Mononuclear cell (primary cell): Measurements from ENCODE around the gene ELF2. TPM values are rescaled to one million over a fixed set of nuclear protein-coding genes. Genes with fewer than 3 reads are reported as not detected.
"Not testable (repeated sequence)": the region's sequence is repeated elsewhere in the genome, so short reads cannot be mapped to it uniquely, and the experiment has no call there.

Source experiments
- H3K27me3 ChIP-seq: 2 replicates; pipeline ENCODE4 v1.6.0; 2011; ENCODE audit warnings: low read length, control low read depth; ENCODE audit not compliant: insufficient read depth
- H3K4me1 ChIP-seq: 2 replicates; pipeline ENCODE4 v1.5.1; 2011; ENCODE audit warnings: mild to moderate bottlenecking, low read length, control low read depth; ENCODE audit not compliant: insufficient read depth
- H3K4me3 ChIP-seq: 2 replicates; pipeline ENCODE4 v1.5.1; 2011; ENCODE audit warnings: mild to moderate bottlenecking, low read length, moderate library complexity
- H3K9me3 ChIP-seq: 2 replicates; pipeline ENCODE4 v1.5.1; 2011; ENCODE audit warnings: low read depth, mild to moderate bottlenecking, control low read depth, low read length
- total RNA-seq: library from RNA; depleted of rRNA; stranded (reverse); fragments of >200 nt; gene quantifications from one replicate; pipeline ENCODE4 v1.2.3, GENCODE V29; 2012

ELF2 gene
- total RNA-seq, 1 donor, result 162 TPM

- no peak overlapping the region for H3K4me3 ChIP-seq
- peaks cover 7% of the 10 kb centered on the region for H3K4me1 ChIP-seq
- no peaks in the 10 kb centered on the region for H3K27me3 ChIP-seq
- H3K9me3 ChIP-seq, result no peaks in the 10 kb centered on the region
Observed at GRCh38 chr4:139134403-139134802, 42.6 kb downstream of the ELF2 start.

GRCh38 chr4:139131209-139131870 is 45.7 kb downstream of the ELF2 start:
- Histone ChIP-seq H3K4me3 (no peak overlapping the region), H3K9me3 (no peaks in the 10 kb centered on the region), H3K4me1 (no peaks in the 10 kb centered on the region), H3K27me3 (no peaks in the 10 kb centered on the region)

GRCh38 chr4:139129206-139129605 is 47.8 kb downstream of the ELF2 start:
- Histone ChIP-seq H3K9me3 (no peaks in the 10 kb centered on the region), H3K4me3 (no peak overlapping the region), H3K4me1 (no peaks in the 10 kb centered on the region), H3K27me3 (no peaks in the 10 kb centered on the region)

GRCh38 chr4:139126898-139127297 is 50.1 kb downstream of the ELF2 start:
- Histone ChIP-seq H3K27me3 (no peaks in the 10 kb centered on the region), H3K4me3 (no peak overlapping the region), H3K9me3 (no peaks in the 10 kb centered on the region), H3K4me1 (no peaks in the 10 kb centered on the region)

GRCh38 chr4:139123910-139124309 is 53.1 kb downstream of the ELF2 start:
- Histone ChIP-seq H3K4me1 (no peaks in the 10 kb centered on the region), H3K27me3 (no peaks in the 10 kb centered on the region), H3K4me3 (no peak overlapping the region), H3K9me3 (no peaks in the 10 kb centered on the region)

GRCh38 chr4:139118365-139118764 is 58.7 kb downstream of the ELF2 start:
- Histone ChIP-seq H3K4me3 (no peak overlapping the region), H3K4me1 (no peaks in the 10 kb centered on the region), H3K27me3 (no peaks in the 10 kb centered on the region), H3K9me3 (no peaks in the 10 kb centered on the region)

GRCh38 chr4:139115226-139115625 is 61.8 kb downstream of the ELF2 start:
- Histone ChIP-seq H3K27me3 (no peaks in the 10 kb centered on the region), H3K9me3 (no peaks in the 10 kb centered on the region), H3K4me1 (no peaks in the 10 kb centered on the region), H3K4me3 (no peak overlapping the region)

- not testable (repeated sequence) for H3K4me3 ChIP-seq, H3K27me3 ChIP-seq, H3K9me3 ChIP-seq, H3K4me1 ChIP-seq
Observed at GRCh38 chr4:139114795-139115194, 62.2 kb downstream of the ELF2 start.

- no peaks in the 10 kb centered on the region for H3K4me1 ChIP-seq
- no peaks in the 10 kb centered on the region for H3K27me3 ChIP-seq
- no peak overlapping the region for H3K4me3 ChIP-seq
- H3K9me3 ChIP-seq, result no peaks in the 10 kb centered on the region
Observed at GRCh38 chr4:139112650-139113049, 64.4 kb downstream of the ELF2 start.

- Histone ChIP-seq H3K4me3 (no peak overlapping the region), H3K4me1 (no peaks in the 10 kb centered on the region), H3K9me3 (no peaks in the 10 kb centered on the region), H3K27me3 (no peaks in the 10 kb centered on the region)
Observed at GRCh38 chr4:139108567-139109128, 68.4 kb downstream of the ELF2 start.

GRCh38 chr4:139099366-139099982 is 77.5 kb downstream of the ELF2 start:
- Histone ChIP-seq H3K4me1 (no peaks in the 10 kb centered on the region), H3K4me3 (no peak overlapping the region), H3K27me3 (no peaks in the 10 kb centered on the region), H3K9me3 (no peaks in the 10 kb centered on the region)

- H3K4me1 ChIP-seq, result no peaks in the 10 kb centered on the region
- H3K27me3 ChIP-seq, result no peaks in the 10 kb centered on the region
- H3K9me3 ChIP-seq, result no peaks in the 10 kb centered on the region
- no peak overlapping the region for H3K4me3 ChIP-seq
Observed at GRCh38 chr4:139092271-139092670, 84.7 kb downstream of the ELF2 start.

- Histone ChIP-seq H3K9me3 (no peaks in the 10 kb centered on the region), H3K4me1 (peaks cover 18% of the 10 kb centered on the region), H3K27me3 (no peaks in the 10 kb centered on the region), H3K4me3 (no peak overlapping the region)
Observed at GRCh38 chr4:139085141-139085540, 91.9 kb downstream of the ELF2 start.

- no peaks in the 10 kb centered on the region for H3K27me3 ChIP-seq
- H3K4me1 ChIP-seq, result peaks cover 18% of the 10 kb centered on the region
- H3K9me3 ChIP-seq, result no peaks in the 10 kb centered on the region
- H3K4me3 ChIP-seq, result peak overlapping the region; percentile 92
Observed at GRCh38 chr4:139084804-139085093, 92.3 kb downstream of the ELF2 start.

GRCh38 chr4:139083956-139084803 is 92.8 kb downstream of the ELF2 start:
- peaks cover 23% of the 10 kb centered on the region for H3K4me1 ChIP-seq
- H3K9me3 ChIP-seq, result no peaks in the 10 kb centered on the region
- no peaks in the 10 kb centered on the region for H3K27me3 ChIP-seq
- peak overlapping the region; percentile 92 for H3K4me3 ChIP-seq
